Central memory CD8-positive, alpha-beta T cell (primary cell): ENCODE measurements around the gene NLRP3.
"Not testable (repeated sequence)": the region's sequence is repeated elsewhere in the genome, so short reads cannot be mapped to it uniquely, and the experiment has no call there.

ENCODE experiments used
- ATAC-seq: fragments of 150-1000 bp; cut with Tn5 transposase; replicated peaks from 2 replicates; pipeline ENCODE4 v1.10.0; 2022; ENCODE audit warnings: mild to moderate bottlenecking, moderate FRiP score, moderate number of reproducible peaks; ENCODE audit not compliant: poor library complexity, severe bottlenecking; ENCODE audit errors: extremely low read depth
- DNase-seq, 2 donors: peaks; one replicate each; pipeline ENCODE4 v3.0.0; 2021; ENCODE audit warnings: low spot score in 2 of 2
- H3K27ac Mint-ChIP-seq: one replicate; pipeline ENCODE4 v1.8.0; 2022; ENCODE audit warnings: low read depth, mild to moderate bottlenecking, moderate library complexity, mixed read lengths
- H3K27me3 Mint-ChIP-seq: one replicate; pipeline ENCODE4 v1.8.0; 2022; ENCODE audit warnings: mixed read lengths
- H3K36me3 Mint-ChIP-seq: one replicate; pipeline ENCODE4 v1.8.0; 2022; ENCODE audit warnings: mild to moderate bottlenecking, moderate library complexity, mixed read lengths; ENCODE audit not compliant: insufficient read depth
- H3K4me1 Mint-ChIP-seq: one replicate; pipeline ENCODE4 v1.8.0; 2022; ENCODE audit warnings: mixed read lengths
- H3K4me3 Mint-ChIP-seq: one replicate; pipeline ENCODE4 v1.8.0; 2022; ENCODE audit warnings: mild to moderate bottlenecking, moderate library complexity, mixed read lengths
- H3K9me3 Mint-ChIP-seq: one replicate; pipeline ENCODE4 v1.8.0; 2022; ENCODE audit warnings: mixed read lengths

The NLRP3 gene

DNA sequence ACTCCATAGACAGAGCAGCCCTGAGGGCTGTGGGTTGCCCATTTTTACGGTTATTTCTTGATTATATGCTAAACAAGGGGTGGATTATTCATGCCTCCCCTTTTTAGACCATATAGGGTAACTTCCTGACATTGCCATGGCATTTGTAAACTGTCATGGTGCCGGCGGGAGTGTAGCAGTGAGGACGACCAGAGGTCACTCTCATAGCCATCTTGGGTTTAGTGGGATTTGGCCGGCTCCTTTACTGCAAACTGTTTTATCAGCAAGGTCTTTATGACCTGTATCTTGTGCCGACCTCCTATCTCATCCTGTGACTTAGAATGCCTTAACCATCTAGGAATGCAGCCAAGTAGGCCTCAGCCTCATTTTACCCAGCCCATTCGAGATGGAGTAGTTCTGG, 38.3 kb upstream of the NLRP3 start:
- not testable (repeated sequence) for H3K36me3 Mint-ChIP-seq, H3K4me3 Mint-ChIP-seq, H3K4me1 Mint-ChIP-seq, H3K27me3 Mint-ChIP-seq, H3K27ac Mint-ChIP-seq, DNase-seq, ATAC-seq, H3K9me3 Mint-ChIP-seq

DNA sequence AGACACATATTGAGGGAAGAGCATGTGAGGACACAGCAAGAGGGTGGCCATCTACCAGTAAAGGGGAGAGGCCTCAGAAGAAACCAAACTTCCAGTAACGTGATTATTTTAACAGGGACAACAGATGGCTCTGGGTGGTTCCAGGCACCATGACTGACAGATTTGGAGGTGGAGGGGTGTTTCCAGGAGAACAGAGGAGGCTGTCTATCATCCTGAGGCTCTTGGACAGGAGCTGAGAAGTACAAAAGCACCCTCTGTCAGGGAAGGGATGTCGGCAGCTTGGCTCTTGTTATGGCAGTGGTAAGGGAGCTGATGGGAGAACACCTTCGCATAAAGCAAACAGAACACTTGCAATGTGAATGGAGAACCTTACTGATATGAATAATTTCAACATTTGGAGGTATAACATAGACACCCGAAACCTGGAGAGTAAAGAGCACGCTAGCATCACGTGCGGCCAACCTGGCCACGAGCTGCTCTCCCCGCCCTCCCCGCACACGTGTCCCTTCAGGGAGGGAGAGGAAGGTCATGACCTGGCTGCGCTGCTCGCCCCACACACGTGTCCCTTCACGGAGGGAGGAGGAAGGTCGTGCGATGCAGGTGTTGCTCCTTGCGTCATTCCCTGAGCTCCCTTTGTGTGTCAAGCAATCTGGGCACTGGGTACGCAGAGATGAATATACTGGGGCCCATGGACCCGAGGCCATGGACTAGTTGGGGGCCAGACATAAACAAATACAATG, 37.5 kb upstream of the NLRP3 start:
- DNase-seq, result no peak
- H3K27ac Mint-ChIP-seq, result no peak overlapping the region
- H3K27me3 Mint-ChIP-seq, result peaks cover 9% of the 10 kb centered on the region
- no peak overlapping the region for H3K4me3 Mint-ChIP-seq
- no peak for ATAC-seq
- H3K9me3 Mint-ChIP-seq, result no peaks in the 10 kb centered on the region
- peaks cover 5% of the 10 kb centered on the region for H3K4me1 Mint-ChIP-seq
- no peaks in the 10 kb centered on the region for H3K36me3 Mint-ChIP-seq

DNA sequence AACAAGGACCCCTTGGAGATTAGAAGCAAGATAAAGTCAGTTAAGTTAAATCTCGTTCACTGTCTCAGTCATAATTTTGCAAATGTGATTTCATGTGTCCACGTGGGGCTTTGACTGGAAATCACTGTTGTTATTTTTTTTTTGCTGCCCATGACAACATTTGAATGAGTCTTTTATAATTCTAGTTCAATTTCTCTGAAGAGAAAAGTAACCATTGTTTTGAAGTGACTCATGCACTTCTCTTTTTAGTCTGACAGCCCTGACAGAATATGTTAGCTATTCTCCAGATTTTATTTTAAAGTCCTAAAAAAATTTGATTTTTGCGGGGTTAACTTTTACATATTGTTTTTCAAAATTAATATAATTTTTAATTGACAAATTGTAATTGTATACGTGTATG, 30.7 kb upstream of the NLRP3 start:
- DNase-seq, result no peak

DNA sequence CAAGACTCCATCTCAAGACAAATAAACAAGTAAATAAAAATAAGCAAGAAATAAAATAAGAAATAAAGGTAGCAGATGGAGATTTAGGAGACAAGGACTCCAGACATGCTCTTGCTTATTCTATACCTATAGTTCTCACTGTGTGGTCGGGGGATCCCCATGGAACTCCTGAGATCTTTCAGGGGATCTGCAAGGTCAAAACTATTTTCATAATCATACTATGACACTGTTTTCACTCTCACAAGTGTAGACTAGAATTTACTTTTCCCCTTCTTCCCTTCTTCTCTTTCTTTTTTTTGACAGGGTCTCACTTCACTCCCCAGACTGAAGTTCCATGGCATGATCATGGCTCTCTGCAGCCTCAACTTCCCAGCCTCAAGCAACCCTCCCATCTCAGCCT, 29.8 kb upstream of the NLRP3 start:
- Mint-ChIP-seq H3K4me1 (peaks cover 7% of the 10 kb centered on the region), H3K27ac (no peak overlapping the region), H3K9me3 (no peaks in the 10 kb centered on the region), H3K4me3 (no peak overlapping the region), H3K36me3 (no peaks in the 10 kb centered on the region), H3K27me3 (peaks cover 9% of the 10 kb centered on the region)
- no peak for DNase-seq
- ATAC-seq, result no peak

More for the DNA sequence above, 30.7 kb upstream of the NLRP3 start:
- Mint-ChIP-seq H3K27me3 (peaks cover 9% of the 10 kb centered on the region), H3K36me3 (no peaks in the 10 kb centered on the region), H3K4me3 (no peak overlapping the region), H3K9me3 (no peaks in the 10 kb centered on the region), H3K4me1 (peaks cover 6% of the 10 kb centered on the region), H3K27ac (no peak overlapping the region)
- ATAC-seq, result no peak

DNA sequence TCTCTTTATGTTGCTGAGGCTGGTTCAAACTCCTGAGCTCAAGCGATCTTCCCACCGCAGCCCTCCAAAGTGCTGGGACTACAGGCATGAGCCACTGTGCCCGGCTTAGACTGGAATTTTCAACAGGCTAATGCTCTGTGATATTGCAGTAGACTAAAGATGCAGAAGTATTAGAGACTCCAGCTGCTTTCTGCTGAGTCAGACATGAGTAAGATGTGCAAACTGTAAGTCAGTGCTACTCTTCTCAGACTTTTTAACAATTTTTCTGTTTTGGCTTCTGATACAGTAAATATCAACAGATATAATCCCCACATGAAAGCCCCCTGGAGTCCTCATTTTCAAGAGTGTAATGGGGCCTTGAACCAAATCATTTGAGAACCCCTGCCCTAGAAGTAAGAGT, 29.3 kb upstream of the NLRP3 start:
- no peak for ATAC-seq
- peaks cover 7% of the 10 kb centered on the region for H3K4me1 Mint-ChIP-seq
- H3K36me3 Mint-ChIP-seq, result no peaks in the 10 kb centered on the region
- H3K9me3 Mint-ChIP-seq, result no peaks in the 10 kb centered on the region
- no peak for DNase-seq
- peaks cover 9% of the 10 kb centered on the region for H3K27me3 Mint-ChIP-seq
- H3K27ac Mint-ChIP-seq, result no peak overlapping the region
- no peak overlapping the region for H3K4me3 Mint-ChIP-seq

DNA sequence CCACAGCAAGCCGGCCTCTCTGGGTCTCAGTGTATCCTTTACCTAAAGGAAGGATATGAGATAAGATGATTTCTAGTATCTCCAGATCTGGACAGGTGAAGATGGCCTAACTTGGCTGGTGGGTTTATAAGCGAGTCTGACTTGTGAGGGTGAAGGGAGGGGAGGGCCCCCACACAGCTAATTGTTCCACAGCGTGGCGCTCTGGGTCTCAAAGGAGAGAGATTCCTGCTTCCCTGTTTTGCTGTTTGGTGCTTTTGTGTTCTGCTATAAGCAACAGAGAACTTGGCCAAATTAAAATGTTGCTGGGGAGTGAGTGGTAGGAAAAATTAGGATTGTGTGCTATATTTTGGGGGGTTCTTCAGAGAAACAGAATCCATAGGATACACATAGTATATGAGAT, 28.9 kb upstream of the NLRP3 start:
- Mint-ChIP-seq H3K27ac (no peak overlapping the region), H3K36me3 (no peaks in the 10 kb centered on the region), H3K4me3 (no peak overlapping the region), H3K4me1 (peaks cover 7% of the 10 kb centered on the region), H3K27me3 (peaks cover 9% of the 10 kb centered on the region), H3K9me3 (no peaks in the 10 kb centered on the region)
- DNase-seq, result no peak
- no peak for ATAC-seq

DNA sequence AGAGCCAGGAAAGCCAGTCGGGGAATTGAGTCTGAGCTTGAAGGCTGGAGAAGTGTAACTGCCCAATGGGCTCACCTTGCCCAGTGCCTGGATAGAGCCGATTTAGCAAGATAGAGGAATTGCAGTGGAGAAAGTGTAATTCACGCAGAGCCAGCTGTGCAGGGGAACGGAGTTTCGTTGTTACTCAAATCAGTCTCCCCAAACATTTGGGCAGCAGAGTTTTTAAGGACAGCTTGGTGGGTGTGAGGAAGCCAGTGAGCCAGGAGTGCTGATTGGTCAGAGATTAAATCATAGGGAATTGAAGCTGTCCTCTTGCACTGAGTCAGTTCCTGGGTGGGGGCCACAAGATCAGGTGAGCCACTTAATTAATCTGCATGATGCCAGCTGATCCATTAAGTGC, 28.4 kb upstream of the NLRP3 start:
- no peaks in the 10 kb centered on the region for H3K36me3 Mint-ChIP-seq
- DNase-seq (no peak), ATAC-seq (no peak)
- H3K4me1 Mint-ChIP-seq, result peaks cover 7% of the 10 kb centered on the region
- H3K27me3 Mint-ChIP-seq, result peaks cover 9% of the 10 kb centered on the region
- no peaks in the 10 kb centered on the region for H3K9me3 Mint-ChIP-seq
- no peak overlapping the region for H3K4me3 Mint-ChIP-seq
- no peak overlapping the region for H3K27ac Mint-ChIP-seq

DNA sequence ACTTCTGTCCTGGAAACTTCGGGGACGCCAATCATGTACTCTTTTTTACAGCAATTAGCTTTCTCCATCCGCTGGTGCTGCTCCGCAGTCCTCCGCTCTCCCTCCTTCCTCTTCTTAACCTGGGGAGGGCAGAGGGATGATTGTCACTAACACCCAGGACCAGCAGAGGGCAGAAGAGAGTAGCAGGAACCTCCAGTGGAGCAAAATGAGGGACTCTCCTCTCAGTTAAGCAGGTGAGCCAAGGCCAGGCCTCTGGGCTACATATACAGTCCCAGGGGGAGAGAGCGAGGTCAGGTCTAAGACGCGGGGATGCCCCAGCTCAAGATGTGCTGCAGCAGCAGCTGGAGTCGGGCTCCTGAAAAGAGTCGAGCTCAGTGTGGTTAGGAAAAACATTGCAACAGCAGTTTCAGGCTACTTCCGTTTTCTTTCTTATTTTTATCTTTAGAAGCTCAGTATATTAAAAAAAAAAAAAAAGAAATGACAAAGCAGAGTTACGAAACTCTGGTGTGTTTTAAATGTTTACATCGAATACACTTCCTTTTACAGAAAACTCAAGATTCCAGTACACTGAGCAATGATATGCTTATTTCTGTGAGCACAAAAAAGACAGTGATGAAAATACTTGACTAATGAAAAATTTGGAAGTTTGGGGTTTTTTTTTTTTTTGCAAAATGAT, 25.7 kb upstream of the NLRP3 start:
- ATAC-seq, result peak; percentile 93
- no peaks in the 10 kb centered on the region for H3K9me3 Mint-ChIP-seq
- no peaks in the 10 kb centered on the region for H3K27me3 Mint-ChIP-seq
- no peaks in the 10 kb centered on the region for H3K36me3 Mint-ChIP-seq
- H3K27ac Mint-ChIP-seq, result peak overlapping the region; percentile 25
- H3K4me3 Mint-ChIP-seq, result peak overlapping the region; percentile 61
- peak; percentile 77 to 81 for DNase-seq
- H3K4me1 Mint-ChIP-seq, result peaks cover 7% of the 10 kb centered on the region

DNA sequence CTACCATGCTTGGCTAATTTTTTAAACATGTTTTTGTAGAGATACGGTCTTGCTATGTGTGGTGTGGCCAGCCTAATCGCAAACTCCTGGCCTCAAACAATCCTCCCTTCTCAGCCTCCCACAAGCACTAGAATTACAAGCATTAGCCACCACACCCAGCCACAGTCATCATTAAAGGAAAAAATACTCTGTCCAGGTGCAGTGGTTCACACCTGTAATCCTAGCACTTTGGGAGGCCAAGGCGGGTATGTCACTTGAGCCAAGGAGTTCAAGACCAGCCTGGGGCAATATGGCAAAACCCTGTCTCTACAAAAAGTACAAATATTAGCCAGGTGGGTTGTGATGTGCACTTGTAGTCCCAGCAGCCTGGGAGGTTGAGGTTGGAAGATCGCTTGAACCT, 25.0 kb upstream of the NLRP3 start:
- peaks cover 7% of the 10 kb centered on the region for H3K4me1 Mint-ChIP-seq
- H3K36me3 Mint-ChIP-seq, result no peaks in the 10 kb centered on the region
- no peak overlapping the region for H3K4me3 Mint-ChIP-seq
- no peak overlapping the region for H3K27ac Mint-ChIP-seq
- no peaks in the 10 kb centered on the region for H3K9me3 Mint-ChIP-seq
- no peaks in the 10 kb centered on the region for H3K27me3 Mint-ChIP-seq
- ATAC-seq (no peak), DNase-seq (no peak)

DNA sequence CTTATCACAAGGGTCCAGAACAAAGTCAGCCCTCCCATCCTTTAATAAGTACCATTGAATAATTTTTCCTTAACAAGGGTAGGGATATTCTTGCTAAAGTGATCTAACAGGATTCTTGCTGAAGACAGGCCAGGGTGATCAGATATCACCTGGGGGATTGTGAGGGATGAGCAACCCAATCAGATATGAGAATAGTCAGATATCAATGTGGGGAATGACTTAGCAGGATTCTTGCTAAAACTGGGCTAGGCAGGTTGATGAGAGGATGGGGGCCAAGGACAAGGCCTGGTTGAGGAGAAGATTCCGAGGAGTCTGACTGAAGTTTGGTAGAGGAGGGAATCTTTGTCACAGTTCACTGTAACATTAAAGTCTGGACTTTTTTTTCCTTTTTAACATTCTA, 23.9 kb upstream of the NLRP3 start:
- no peak overlapping the region for H3K4me3 Mint-ChIP-seq
- no peak overlapping the region for H3K27ac Mint-ChIP-seq
- H3K4me1 Mint-ChIP-seq, result peaks cover 7% of the 10 kb centered on the region
- ATAC-seq, result no peak
- no peaks in the 10 kb centered on the region for H3K36me3 Mint-ChIP-seq
- no peak for DNase-seq
- H3K27me3 Mint-ChIP-seq, result no peaks in the 10 kb centered on the region
- H3K9me3 Mint-ChIP-seq, result no peaks in the 10 kb centered on the region

DNA sequence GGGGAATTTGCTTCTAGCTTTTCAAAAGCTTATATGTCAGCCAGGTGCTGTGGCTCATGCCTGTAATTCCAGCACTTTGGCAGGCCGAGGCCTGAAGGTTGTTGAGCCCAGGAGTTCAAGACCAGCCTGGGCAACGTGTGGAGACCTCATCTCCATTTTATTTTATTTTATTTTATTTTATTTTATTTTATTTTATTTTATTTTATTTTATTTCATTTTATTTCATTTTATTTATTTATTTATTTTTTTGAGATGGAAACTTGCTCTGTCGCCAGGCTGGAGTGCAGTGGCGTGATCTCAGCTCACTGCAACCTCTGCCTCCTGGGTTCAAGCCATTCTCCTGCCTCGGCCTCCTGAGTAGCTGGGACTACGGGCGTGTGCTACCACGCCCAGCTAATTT, 20.9 kb upstream of the NLRP3 start:
- not testable (repeated sequence) for H3K36me3 Mint-ChIP-seq, DNase-seq, H3K27ac Mint-ChIP-seq, H3K4me3 Mint-ChIP-seq, H3K27me3 Mint-ChIP-seq, ATAC-seq, H3K4me1 Mint-ChIP-seq, H3K9me3 Mint-ChIP-seq

DNA sequence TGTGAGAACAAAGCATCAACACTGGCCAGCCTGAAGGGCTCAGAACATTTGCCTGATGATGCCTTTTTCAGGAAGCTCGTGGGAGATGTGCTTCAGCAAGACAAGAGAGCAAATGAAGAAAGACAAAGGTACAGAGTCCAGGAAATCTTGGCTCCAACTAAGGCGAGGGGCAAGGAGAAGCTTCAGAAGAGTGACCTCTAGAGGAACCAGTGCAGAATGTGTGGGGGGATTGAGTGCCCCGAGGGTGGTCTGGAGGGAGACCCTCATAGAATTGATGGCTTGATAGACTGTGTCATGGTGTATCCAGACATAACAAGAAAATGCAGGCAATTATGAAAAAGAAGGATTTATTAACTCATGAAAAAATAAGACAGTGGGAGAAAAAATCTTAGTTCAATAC, 15.3 kb upstream of the NLRP3 start:
- Mint-ChIP-seq H3K9me3 (no peaks in the 10 kb centered on the region), H3K27me3 (no peaks in the 10 kb centered on the region), H3K4me3 (no peak overlapping the region), H3K27ac (no peak overlapping the region), H3K4me1 (no peaks in the 10 kb centered on the region), H3K36me3 (no peaks in the 10 kb centered on the region)
- no peak for ATAC-seq
- DNase-seq, result no peak

DNA sequence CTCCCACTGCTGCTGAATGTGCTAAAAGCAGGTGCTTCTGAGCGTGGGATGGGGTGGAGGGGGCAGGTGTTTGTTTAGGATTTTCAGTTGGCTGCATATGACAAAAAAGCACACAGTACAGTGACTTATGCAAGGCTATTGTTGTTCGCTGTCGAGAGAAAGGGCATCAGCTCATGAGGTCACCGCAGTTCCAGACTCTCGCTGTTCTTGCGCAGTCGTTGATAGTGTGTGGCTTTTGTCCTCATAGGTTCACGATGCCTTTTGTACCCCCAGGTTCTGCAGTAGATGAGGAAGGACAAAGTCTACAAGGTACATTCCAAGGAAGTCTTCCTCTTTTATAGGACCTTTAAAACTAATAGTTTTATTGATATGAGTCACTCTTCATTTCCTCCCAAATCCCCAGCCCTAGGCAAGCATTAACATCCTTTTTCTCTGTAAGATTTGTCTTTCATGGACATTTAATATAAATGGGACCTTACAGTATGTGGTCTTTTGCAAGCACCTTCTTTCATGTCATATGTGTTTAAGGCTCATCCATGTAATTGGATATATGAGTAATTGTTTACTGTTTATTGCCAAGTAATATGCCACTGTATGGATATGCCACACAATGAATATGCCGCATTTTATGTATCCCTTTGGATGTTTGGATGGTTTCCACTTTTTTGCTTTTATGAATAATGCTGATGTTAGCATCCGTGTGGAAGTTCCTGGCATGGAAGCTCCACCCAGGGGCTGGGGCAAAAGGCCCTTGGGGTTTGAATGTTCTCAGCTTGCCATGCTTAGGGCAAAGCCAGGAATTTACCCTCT, 14.5 kb upstream of the NLRP3 start:
- ATAC-seq, result no peak
- Mint-ChIP-seq H3K9me3 (no peaks in the 10 kb centered on the region), H3K4me1 (peaks cover 2% of the 10 kb centered on the region), H3K27me3 (no peaks in the 10 kb centered on the region), H3K4me3 (no peak overlapping the region), H3K27ac (no peak overlapping the region), H3K36me3 (no peaks in the 10 kb centered on the region)
- DNase-seq, result no peak
